ENCODE measurements around the gene CACYBP. TPM values are rescaled to one million over a fixed set of nuclear protein-coding genes. Genes with fewer than 3 reads are reported as not detected.

The CACYBP gene
- polyA plus RNA-seq, 1 donor from 2014 or later, result 484 TPM

GRCh38 chr1:175013445-175013844, 13.7 kb downstream of the CACYBP start:
- Histone ChIP-seq H3K4me3 (ENCODE audit: low read length) (no peak overlapping the region), H3K79me2 (replicated peaks; ENCODE audit: insufficient read depth, low read length) (no peaks in the 10 kb centered on the region), H3K27ac (ENCODE audit: low read length) (no peak overlapping the region), H3K9ac (ENCODE audit: low read length) (no peak overlapping the region), H3K9me3 (ENCODE audit: low read length) (no peaks in the 10 kb centered on the region), H2AFZ (ENCODE audit: low read depth, low read length) (no peak overlapping the region), H3F3A (ENCODE audit: insufficient read depth, low read length, poor library complexity, severe bottlenecking) (no peaks in the 10 kb centered on the region), H3K36me3 (ENCODE audit: insufficient read depth, low read length) (no peaks in the 10 kb centered on the region), H3K4me2 (ENCODE audit: low read length) (no peak overlapping the region), H3K27me3 (ENCODE audit: insufficient read depth, low read depth, low read length) (no peaks in the 10 kb centered on the region), H4K20me1 (ENCODE audit: insufficient read depth) (no peaks in the 10 kb centered on the region), H3K9me2 (ENCODE audit: insufficient read depth, low read length) (no peaks in the 10 kb centered on the region)
- TF ChIP-seq SMC3 (conservative IDR thresholded peaks at IDR 0.05; ENCODE audit: poor library complexity), result no peak
- no peak for TF ChIP-seq POLR2AphosphoS5 (IDR thresholded peaks at IDR 0.05)
- TF ChIP-seq EZH2 (IDR thresholded peaks at IDR 0.05; ENCODE audit: borderline replicate concordance, insufficient read depth, low read length, poor library complexity, severe bottlenecking), result no peak
- TF ChIP-seq, protein P1, sequence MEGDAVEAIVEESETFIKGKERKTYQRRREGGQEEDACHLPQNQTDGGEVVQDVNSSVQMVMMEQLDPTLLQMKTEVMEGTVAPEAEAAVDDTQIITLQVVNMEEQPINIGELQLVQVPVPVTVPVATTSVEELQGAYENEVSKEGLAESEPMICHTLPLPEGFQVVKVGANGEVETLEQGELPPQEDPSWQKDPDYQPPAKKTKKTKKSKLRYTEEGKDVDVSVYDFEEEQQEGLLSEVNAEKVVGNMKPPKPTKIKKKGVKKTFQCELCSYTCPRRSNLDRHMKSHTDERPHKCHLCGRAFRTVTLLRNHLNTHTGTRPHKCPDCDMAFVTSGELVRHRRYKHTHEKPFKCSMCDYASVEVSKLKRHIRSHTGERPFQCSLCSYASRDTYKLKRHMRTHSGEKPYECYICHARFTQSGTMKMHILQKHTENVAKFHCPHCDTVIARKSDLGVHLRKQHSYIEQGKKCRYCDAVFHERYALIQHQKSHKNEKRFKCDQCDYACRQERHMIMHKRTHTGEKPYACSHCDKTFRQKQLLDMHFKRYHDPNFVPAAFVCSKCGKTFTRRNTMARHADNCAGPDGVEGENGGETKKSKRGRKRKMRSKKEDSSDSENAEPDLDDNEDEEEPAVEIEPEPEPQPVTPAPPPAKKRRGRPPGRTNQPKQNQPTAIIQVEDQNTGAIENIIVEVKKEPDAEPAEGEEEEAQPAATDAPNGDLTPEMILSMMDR (IDR thresholded peaks at IDR 0.05; ENCODE audit: poor library complexity, severe bottlenecking), result no peak
- TF ChIP-seq RAD21 (conservative IDR thresholded peaks at IDR 0.05), result no peak
- no peak for TF ChIP-seq MXI1 (conservative IDR thresholded peaks at IDR 0.05; ENCODE audit: poor library complexity, severe bottlenecking)
- TF ChIP-seq, protein P2, sequence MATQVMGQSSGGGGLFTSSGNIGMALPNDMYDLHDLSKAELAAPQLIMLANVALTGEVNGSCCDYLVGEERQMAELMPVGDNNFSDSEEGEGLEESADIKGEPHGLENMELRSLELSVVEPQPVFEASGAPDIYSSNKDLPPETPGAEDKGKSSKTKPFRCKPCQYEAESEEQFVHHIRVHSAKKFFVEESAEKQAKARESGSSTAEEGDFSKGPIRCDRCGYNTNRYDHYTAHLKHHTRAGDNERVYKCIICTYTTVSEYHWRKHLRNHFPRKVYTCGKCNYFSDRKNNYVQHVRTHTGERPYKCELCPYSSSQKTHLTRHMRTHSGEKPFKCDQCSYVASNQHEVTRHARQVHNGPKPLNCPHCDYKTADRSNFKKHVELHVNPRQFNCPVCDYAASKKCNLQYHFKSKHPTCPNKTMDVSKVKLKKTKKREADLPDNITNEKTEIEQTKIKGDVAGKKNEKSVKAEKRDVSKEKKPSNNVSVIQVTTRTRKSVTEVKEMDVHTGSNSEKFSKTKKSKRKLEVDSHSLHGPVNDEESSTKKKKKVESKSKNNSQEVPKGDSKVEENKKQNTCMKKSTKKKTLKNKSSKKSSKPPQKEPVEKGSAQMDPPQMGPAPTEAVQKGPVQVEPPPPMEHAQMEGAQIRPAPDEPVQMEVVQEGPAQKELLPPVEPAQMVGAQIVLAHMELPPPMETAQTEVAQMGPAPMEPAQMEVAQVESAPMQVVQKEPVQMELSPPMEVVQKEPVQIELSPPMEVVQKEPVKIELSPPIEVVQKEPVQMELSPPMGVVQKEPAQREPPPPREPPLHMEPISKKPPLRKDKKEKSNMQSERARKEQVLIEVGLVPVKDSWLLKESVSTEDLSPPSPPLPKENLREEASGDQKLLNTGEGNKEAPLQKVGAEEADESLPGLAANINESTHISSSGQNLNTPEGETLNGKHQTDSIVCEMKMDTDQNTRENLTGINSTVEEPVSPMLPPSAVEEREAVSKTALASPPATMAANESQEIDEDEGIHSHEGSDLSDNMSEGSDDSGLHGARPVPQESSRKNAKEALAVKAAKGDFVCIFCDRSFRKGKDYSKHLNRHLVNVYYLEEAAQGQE (IDR thresholded peaks at IDR 0.05; ENCODE audit: borderline replicate concordance), result no peak
- no peak for TF ChIP-seq TAF1 (IDR thresholded peaks at IDR 0.05; ENCODE audit: low read depth)
- TF ChIP-seq EP300 (conservative IDR thresholded peaks at IDR 0.05; ENCODE audit: poor library complexity, severe bottlenecking), result no peak

GRCh38 chr1:175015243-175015642, 15.5 kb downstream of the CACYBP start:
- Histone ChIP-seq H3K79me2 (replicated peaks; ENCODE audit: insufficient read depth, low read length) (peaks cover 5% of the 10 kb centered on the region), H3K36me3 (ENCODE audit: insufficient read depth, low read length) (no peaks in the 10 kb centered on the region), H3F3A (ENCODE audit: insufficient read depth, low read length, poor library complexity, severe bottlenecking) (no peaks in the 10 kb centered on the region), H3K4me2 (ENCODE audit: low read length) (no peak overlapping the region), H3K27ac (ENCODE audit: low read length) (no peak overlapping the region), H3K27me3 (ENCODE audit: insufficient read depth, low read depth, low read length) (no peaks in the 10 kb centered on the region), H3K9ac (ENCODE audit: low read length) (no peak overlapping the region), H3K9me2 (ENCODE audit: insufficient read depth, low read length) (no peaks in the 10 kb centered on the region), H3K4me3 (ENCODE audit: low read length) (no peak overlapping the region), H4K20me1 (ENCODE audit: insufficient read depth) (no peaks in the 10 kb centered on the region), H3K9me3 (ENCODE audit: low read length) (no peaks in the 10 kb centered on the region), H2AFZ (ENCODE audit: low read depth, low read length) (no peak overlapping the region)
- TF ChIP-seq MXI1 (conservative IDR thresholded peaks at IDR 0.05; ENCODE audit: poor library complexity, severe bottlenecking), result no peak
- TF ChIP-seq TAF1 (IDR thresholded peaks at IDR 0.05; ENCODE audit: low read depth), result no peak
- TF ChIP-seq, protein P2 (IDR thresholded peaks at IDR 0.05; ENCODE audit: borderline replicate concordance), result no peak
- no peak for TF ChIP-seq SMC3 (conservative IDR thresholded peaks at IDR 0.05; ENCODE audit: poor library complexity)
- no peak for TF ChIP-seq EZH2 (IDR thresholded peaks at IDR 0.05; ENCODE audit: borderline replicate concordance, insufficient read depth, low read length, poor library complexity, severe bottlenecking)
- TF ChIP-seq POLR2AphosphoS5 (IDR thresholded peaks at IDR 0.05), result no peak
- no peak for TF ChIP-seq EP300 (conservative IDR thresholded peaks at IDR 0.05; ENCODE audit: poor library complexity, severe bottlenecking)

Measured in neural cell (in vitro differentiated cells).